AG10803 (cell line): ENCODE measurements around the gene TPRN.

ENCODE experiments used
- DNase-seq: peaks from one replicate; pipeline ENCODE4 v3.0.0; 2010; ENCODE audit warnings: low read depth
- H3K4me3 ChIP-seq: 2 replicates; pipeline ENCODE4 v1.5.1; 2011; ENCODE audit warnings: mild to moderate bottlenecking, low read length, control low read depth
- TF ChIP-seq, protein P1 (sequence below): conservative IDR thresholded peaks from 2 replicates; pipeline ENCODE4 v1.5.1; 2011; ENCODE audit warnings: mild to moderate bottlenecking, low read length, control low read depth, inconsistent platforms

Gene TPRN

DNA sequence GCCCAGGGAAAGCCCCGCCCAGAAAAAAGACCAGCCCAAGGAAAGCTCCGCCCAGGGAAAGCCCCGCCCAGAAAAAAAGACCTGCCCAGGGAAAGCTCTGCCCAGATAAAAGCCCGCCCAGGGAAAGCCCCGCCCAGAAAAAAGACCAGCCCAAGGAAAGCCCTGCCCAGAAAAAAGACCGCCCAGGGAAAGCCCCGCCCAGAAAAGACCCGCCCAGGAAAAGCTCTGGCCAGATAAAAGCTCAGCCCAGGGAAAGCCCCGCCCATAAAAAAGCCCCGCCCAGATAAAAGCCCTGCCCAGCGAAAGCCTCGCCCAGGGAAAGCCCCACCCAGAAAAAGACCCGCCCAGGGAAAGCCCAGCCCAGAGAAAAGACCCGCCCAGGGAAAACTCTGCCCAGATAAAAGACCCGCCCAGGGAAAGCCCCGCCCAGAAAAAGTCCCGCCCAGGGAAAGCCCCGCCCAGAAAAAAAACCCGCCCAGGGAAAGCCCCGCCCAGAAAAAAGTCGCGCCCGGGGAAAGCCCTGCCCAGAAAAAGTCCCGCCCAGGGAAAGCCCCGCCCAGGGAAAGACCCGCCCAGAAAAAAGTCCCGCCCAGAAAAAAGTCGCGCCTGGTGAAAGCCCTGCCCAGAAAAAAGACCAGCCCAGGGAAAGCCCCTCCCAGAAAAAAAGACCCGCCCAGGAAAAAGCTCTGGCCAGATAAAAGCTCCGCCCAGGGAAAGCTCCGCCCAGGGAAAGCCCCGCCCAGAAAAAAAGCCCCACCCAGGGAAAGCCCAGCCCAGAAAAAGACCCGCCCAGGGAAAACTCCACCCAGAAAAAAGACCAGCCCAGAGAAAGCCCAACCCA, 49.7 kb downstream of the TPRN start:
- TF ChIP-seq, protein P1, sequence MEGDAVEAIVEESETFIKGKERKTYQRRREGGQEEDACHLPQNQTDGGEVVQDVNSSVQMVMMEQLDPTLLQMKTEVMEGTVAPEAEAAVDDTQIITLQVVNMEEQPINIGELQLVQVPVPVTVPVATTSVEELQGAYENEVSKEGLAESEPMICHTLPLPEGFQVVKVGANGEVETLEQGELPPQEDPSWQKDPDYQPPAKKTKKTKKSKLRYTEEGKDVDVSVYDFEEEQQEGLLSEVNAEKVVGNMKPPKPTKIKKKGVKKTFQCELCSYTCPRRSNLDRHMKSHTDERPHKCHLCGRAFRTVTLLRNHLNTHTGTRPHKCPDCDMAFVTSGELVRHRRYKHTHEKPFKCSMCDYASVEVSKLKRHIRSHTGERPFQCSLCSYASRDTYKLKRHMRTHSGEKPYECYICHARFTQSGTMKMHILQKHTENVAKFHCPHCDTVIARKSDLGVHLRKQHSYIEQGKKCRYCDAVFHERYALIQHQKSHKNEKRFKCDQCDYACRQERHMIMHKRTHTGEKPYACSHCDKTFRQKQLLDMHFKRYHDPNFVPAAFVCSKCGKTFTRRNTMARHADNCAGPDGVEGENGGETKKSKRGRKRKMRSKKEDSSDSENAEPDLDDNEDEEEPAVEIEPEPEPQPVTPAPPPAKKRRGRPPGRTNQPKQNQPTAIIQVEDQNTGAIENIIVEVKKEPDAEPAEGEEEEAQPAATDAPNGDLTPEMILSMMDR = no peak
- H3K4me3 ChIP-seq = no peak overlapping the region
- no peak for DNase-seq

DNA sequence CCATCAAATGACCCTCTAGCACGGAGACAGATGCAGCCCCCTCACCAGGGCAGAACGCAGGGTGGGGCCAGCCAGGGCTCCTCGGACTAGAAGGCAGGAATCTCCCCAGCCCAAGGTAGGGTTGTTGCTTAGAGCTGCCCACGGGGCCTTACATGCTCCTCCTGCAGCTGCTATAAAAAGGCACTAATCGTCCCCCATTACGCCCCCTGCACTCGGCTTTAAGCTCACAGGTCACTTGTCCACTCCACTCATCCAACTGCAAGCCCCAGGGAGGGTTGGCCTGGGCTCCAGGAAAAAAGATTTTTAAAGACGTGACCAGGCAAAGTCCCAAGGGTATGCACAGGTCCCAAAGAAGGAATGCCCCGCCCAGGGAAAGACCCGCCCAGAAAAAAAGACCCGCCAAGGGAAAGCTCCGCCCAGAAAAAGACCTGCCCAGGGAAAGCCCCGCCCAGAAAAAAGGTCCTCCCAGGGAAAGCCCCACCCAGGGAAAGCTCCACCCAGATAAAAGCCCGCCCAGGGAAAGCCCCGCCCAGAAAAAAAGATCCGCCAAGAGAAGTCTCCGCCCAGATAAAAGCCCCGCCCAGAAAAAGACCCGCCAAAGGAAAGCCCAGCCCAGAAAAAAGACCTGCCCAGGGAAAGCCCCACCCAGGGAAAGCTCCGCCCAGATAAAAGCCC, 50.5 kb downstream of the TPRN start:
- DNase-seq = no peak
- TF ChIP-seq, protein P1 = no peak
- H3K4me3 ChIP-seq = no peak overlapping the region

DNA sequence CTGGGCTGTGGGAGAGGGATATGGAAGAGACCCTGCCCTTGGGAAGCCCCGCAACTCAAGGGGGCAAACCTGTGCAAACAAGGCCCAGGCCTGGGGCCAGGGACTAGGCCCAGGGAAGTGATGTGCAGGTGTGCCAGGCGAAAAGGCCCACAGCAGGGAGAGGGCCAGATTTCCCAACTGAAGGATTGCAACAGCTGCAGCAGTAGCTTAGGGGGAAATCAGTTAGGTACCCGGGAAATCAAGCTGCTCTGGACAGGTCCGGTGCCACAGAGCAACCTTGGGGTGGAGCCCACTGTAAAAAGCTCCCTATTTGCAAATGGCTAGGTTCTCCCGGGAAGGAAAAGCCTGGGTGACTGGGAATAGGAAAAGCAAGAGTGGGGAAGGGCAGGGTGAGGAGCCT, 51.2 kb downstream of the TPRN start:
- TF ChIP-seq, protein P1 = no peak
- H3K4me3 ChIP-seq = no peak overlapping the region
- DNase-seq = no peak

DNA sequence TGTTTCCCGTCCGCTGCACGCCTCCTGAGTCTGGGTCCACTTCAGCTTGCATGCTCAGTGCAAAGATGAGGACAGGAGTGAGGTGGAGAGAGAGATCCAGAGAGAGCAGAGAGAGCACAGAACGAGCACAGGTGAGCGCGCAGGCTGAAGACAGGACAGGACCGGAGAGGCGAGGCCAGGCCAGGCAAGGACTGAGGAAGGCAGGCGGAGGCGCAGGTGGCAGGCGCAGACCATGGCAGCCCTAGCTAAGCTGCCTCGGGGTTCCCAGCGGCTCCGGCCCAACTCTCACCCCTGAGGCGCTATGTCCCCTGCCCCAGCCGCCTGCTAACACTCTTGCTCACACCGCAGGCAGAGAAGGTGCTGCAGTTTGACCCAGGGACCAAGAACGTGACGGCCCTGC, 51.9 kb downstream of the TPRN start:
- TF ChIP-seq, protein P1 = no peak

DNA sequence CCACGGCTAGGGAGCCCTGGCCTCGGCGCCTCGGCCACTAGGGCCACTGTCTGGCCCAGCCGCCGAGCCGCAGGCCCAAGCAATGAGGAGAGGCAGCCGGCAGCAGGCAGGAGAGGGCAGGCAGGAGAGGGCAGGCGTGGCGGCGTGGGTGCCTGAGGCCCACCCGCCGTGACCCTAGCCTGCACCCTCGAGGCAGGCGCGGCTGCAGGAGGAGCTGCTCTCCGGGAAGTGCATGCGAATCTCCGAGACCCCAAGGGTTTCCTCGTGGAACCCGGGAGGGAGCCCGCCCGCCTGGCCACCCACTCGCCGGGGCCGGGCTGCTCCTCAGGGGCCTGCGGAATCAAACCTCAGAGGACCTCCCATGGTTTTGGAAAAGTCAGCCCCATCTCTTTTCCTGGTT, 52.3 kb downstream of the TPRN start:
- no peak for DNase-seq
- H3K4me3 ChIP-seq = no peak overlapping the region
- TF ChIP-seq, protein P1 = no peak

More for the DNA sequence above, 51.9 kb downstream of the TPRN start:
- no peak for DNase-seq
- H3K4me3 ChIP-seq = no peak overlapping the region

DNA sequence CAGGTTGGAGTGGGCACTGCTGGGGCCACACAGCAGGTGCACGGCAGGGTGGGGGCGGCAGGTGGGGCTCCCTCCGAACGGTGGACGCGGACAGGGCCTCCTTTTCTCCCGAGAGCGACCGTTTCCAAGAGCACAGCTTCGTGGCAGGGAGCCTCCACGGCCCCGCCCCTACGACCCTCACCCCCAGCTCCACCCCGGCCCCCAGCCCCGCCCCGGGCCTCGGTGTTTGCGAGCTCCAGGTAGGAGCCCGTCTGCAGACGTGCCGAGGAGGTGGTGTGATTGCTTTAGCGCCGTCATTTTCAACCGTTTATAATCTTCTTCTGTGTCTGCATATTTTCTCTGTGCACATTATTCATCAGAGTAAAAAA, 52.8 kb downstream of the TPRN start:
- DNase-seq = no peak
- no peak overlapping the region for H3K4me3 ChIP-seq
- TF ChIP-seq, protein P1 = no peak
